Mesendoderm (in vitro differentiated cells): ENCODE measurements around the gene ST6GALNAC6. TPM values are rescaled to one million over a fixed set of nuclear protein-coding genes. Genes with fewer than 3 reads are reported as not detected.
"Not testable (repeated sequence)": the region's sequence is repeated elsewhere in the genome, so short reads cannot be mapped to it uniquely, and the experiment has no call there.

Experiments used
- DNase-seq: peaks from one replicate; pipeline ENCODE4 v3.0.0; 2013
- H2AK5ac ChIP-seq: 2 replicates; pipeline ENCODE4 v1.6.1; 2013; ENCODE audit warnings: low read length, inconsistent platforms
- H2BK120ac ChIP-seq: 2 replicates; pipeline ENCODE4 v1.6.1; 2013; ENCODE audit warnings: low read depth, mild to moderate bottlenecking, low read length, moderate library complexity, mixed read lengths
- H2BK15ac ChIP-seq: replicated peaks from 2 replicates; pipeline ENCODE4 v1.6.1; 2013; ENCODE audit warnings: low read depth, mild to moderate bottlenecking, moderate library complexity
- H2BK5ac ChIP-seq: 2 replicates; pipeline ENCODE4 v1.6.1; 2013; ENCODE audit warnings: low read length, inconsistent platforms
- H3K18ac ChIP-seq: 2 replicates; pipeline ENCODE4 v1.6.1; 2013; ENCODE audit warnings: mild to moderate bottlenecking, low read length, mixed read lengths
- H3K23ac ChIP-seq: one replicate; pipeline ENCODE4 v1.6.1; 2013; ENCODE audit warnings: low read length
- H3K27ac ChIP-seq: 2 replicates; pipeline ENCODE4 v1.5.1; 2013; ENCODE audit warnings: low read depth, mild to moderate bottlenecking, inconsistent platforms, low read length, moderate library complexity
- H3K27me3 ChIP-seq: 2 replicates; pipeline ENCODE4 v1.6.1; 2013; ENCODE audit warnings: low read length, control low read depth, mild to moderate bottlenecking, inconsistent platforms; ENCODE audit not compliant: insufficient read depth, poor library complexity
- H3K36me3 ChIP-seq: 2 replicates; pipeline ENCODE4 v1.6.1; 2013; ENCODE audit warnings: low read length, inconsistent platforms; ENCODE audit not compliant: control insufficient read depth, insufficient read depth
- H3K4ac ChIP-seq: one replicate; pipeline ENCODE4 v1.6.1; 2013; ENCODE audit warnings: low read depth, mild to moderate bottlenecking, low read length, moderate library complexity
- H3K4me1 ChIP-seq: 2 replicates; pipeline ENCODE4 v1.6.1; 2013; ENCODE audit warnings: low read depth, low read length, inconsistent platforms; ENCODE audit not compliant: control insufficient read depth
- H3K4me2 ChIP-seq: 2 replicates; pipeline ENCODE4 v1.6.1; 2013; ENCODE audit warnings: low read length
- H3K4me3 ChIP-seq: 2 replicates; pipeline ENCODE4 v1.5.1; 2013; ENCODE audit warnings: mild to moderate bottlenecking, low read length
- H3K56ac ChIP-seq: one replicate; pipeline ENCODE4 v1.6.1; 2013; ENCODE audit warnings: low read length
- H3K79me1 ChIP-seq: 2 replicates; pipeline ENCODE4 v1.6.1; 2013; ENCODE audit warnings: low read length, inconsistent platforms
- H3K79me2 ChIP-seq: 2 replicates; pipeline ENCODE4 v1.6.1; 2013; ENCODE audit warnings: mild to moderate bottlenecking, low read length; ENCODE audit not compliant: control insufficient read depth, insufficient read depth
- H3K9ac ChIP-seq: 2 replicates; pipeline ENCODE4 v1.6.1; 2013; ENCODE audit warnings: low read length, inconsistent platforms
- H4K5ac ChIP-seq: one replicate; pipeline ENCODE4 v1.6.1; 2013; ENCODE audit warnings: low read length
- H4K8ac ChIP-seq: one replicate; pipeline ENCODE4 v1.6.1; 2013; ENCODE audit warnings: low read depth, mild to moderate bottlenecking, control low read depth, low read length, moderate library complexity
- WGBS: extraction: QIAGEN DNeasy Blood & Tissue Kit; methylation state at CpG from one replicate; pipeline ENCODE4 v1.1.7; 2013; ENCODE audit warnings: low lambda C conversion rate, missing lambda C conversion rate; ENCODE audit not compliant: insufficient coverage; ENCODE audit errors: extremely low coverage; 5-methylcytosine and 5-hydroxymethylcytosine counted together
- small RNA-seq: library from polyadenylated mRNA; stranded (forward); fragments of <200 nt; extraction: miRNeasy Mini kit (QIAGEN cat#:217004); gene quantifications from one replicate; pipeline ENCODE3, GENCODE V24; 2013; ENCODE audit not compliant: insufficient read depth

The ST6GALNAC6 gene

DNA sequence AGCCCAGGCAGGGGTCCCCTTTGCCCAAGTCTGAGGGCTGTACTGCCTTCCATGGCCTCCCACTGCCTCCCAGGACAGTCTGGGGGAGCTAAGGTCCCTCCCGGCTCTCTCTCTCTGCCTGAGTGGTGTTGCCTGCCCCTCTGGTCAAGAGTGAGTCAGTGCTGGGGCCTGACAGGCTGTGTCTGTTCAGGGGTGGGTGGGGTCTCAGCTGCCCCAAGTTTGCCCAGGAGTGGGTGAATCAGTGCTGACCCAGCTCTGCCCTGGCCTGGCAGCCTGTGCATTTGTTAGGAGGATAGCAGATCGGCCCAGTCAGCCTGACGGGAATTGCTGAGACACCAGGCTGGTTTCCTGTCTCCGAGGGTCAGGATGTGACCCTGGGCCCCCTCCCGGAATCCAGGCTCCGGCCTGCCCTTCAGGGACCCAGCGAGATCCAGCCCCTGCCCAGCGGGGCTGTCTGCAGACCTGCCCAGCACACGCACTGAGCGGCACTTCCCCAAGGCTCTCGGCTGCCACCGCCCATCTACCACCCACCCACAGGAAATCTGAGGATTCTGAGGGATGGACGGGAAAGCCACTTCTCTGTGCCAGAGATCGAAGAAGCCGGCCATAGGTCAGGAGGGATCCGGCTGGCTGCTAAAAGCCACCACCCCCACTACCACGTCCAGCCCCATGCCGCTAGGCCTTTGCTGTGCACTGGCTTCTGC lies 60.9 kb downstream of the ST6GALNAC6 start:
- Histone ChIP-seq H2BK120ac (no peak overlapping the region), H3K56ac (no peak overlapping the region), H3K27ac (no peak overlapping the region), H4K5ac (no peak overlapping the region), H3K79me1 (no peaks in the 10 kb centered on the region), H3K4me2 (no peak overlapping the region), H3K4ac (no peak overlapping the region), H2BK5ac (no peak overlapping the region), H3K9ac (no peak overlapping the region), H3K27me3 (no peaks in the 10 kb centered on the region), H3K4me3 (no peak overlapping the region), H2BK15ac (no peak overlapping the region), H3K18ac (no peak overlapping the region), H3K4me1 (no peaks in the 10 kb centered on the region), H3K23ac (no peak overlapping the region), H4K8ac (no peak overlapping the region), H3K36me3 (no peaks in the 10 kb centered on the region), H3K79me2 (no peaks in the 10 kb centered on the region), H2AK5ac (no peak overlapping the region)
- no peak for DNase-seq
- no CpG with 5 or more reads among the region's 18 CpGs for WGBS

DNA sequence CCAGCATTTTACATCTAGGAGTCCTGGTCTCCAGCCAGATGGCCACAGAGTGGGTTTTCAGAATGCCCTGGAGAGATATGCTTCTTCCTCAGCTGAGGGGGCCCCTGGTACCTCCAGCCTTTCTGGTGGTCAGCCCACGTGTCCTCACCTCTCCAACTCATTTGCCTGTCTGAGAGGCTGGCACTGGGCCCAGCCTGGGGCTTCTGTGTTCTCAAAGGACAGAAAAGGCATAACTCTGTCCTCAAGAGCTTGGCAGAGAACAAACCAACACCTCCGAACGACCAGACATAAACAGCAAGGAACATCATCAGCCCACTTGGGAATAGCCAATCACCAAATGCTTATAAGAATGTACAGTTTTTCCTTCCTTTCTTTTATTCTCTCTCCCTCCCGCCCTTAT lies 62.1 kb downstream of the ST6GALNAC6 start:
- Histone ChIP-seq H3K27me3 (no peaks in the 10 kb centered on the region), H4K8ac (no peak overlapping the region), H3K18ac (no peak overlapping the region), H2BK5ac (no peak overlapping the region), H3K23ac (no peak overlapping the region), H3K56ac (no peak overlapping the region), H3K4me2 (no peak overlapping the region), H4K5ac (no peak overlapping the region), H3K4me1 (no peaks in the 10 kb centered on the region), H2AK5ac (no peak overlapping the region), H3K4ac (no peak overlapping the region), H3K36me3 (no peaks in the 10 kb centered on the region), H2BK15ac (no peak overlapping the region), H3K79me2 (no peaks in the 10 kb centered on the region), H3K4me3 (no peak overlapping the region), H3K27ac (no peak overlapping the region), H3K9ac (no peak overlapping the region), H2BK120ac (no peak overlapping the region), H3K79me1 (no peaks in the 10 kb centered on the region)
- WGBS = no CpG with 5 or more reads among the region's 4 CpGs
- no peak for DNase-seq

DNA sequence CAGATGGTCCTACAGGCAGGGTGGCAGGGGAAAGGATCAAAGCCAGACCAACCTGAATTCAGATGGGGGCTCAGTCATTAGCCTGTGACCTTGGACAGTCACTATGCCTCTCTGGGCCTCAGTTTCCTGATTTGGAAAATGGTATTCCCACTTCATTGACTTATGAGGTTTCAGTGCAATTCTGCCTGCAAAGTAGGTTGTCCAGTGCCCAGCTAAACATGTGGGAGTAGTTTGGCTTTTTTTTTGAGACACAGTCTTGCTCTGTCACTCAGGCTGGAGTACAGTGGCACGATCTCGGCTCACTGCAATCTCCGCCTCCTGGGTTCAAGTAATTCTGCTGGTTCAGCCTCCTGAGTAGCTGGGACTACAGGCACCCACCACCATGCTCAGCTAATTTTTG lies 62.8 kb downstream of the ST6GALNAC6 start:
- H3K79me1 ChIP-seq, H3K4me1 ChIP-seq, H4K5ac ChIP-seq, H2AK5ac ChIP-seq, H3K4me2 ChIP-seq, H2BK5ac ChIP-seq, H3K9ac ChIP-seq, H3K79me2 ChIP-seq, H3K27ac ChIP-seq, H3K18ac ChIP-seq, H2BK120ac ChIP-seq, DNase-seq, H3K4me3 ChIP-seq, H3K27me3 ChIP-seq, H2BK15ac ChIP-seq, H3K36me3 ChIP-seq, H4K8ac ChIP-seq, H3K23ac ChIP-seq, H3K4ac ChIP-seq: not testable (repeated sequence)
- peak overlapping the region; percentile 42 for H3K56ac ChIP-seq
- WGBS = no CpG with 5 or more reads among the region's 3 CpGs

DNA sequence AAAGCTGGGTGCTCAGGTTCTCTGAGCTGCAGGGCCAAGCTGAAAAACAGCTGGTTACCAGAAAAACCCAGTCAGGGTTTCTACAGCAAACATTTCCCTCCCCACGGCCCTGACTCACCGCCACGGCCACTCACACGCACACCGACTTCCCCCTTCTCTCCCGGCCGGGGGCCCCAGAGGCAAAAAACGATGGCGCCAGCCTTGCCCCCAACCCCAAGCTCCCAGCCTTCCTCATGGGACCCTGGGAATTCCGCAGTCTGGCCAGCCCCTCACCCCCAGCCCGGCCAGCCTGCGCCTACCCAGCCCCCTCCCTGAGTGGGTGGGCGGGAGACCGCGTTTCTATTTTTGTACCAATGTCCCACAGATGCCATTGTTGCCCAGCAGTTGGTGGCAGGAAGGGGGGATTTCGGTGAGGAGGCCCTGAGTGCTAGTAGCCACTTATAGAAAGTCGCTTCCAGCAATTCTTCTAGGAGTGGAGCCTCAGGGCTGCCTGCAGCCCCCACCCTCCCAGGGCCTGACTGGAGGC lies 63.3 kb downstream of the ST6GALNAC6 start:
- Histone ChIP-seq H3K79me2 (no peaks in the 10 kb centered on the region), H3K4me1 (no peaks in the 10 kb centered on the region), H3K79me1 (no peaks in the 10 kb centered on the region), H3K36me3 (no peaks in the 10 kb centered on the region), H3K27ac (no peak overlapping the region), H3K4me3 (no peak overlapping the region), H3K56ac (peak overlapping the region; percentile 78), H3K4me2 (no peak overlapping the region), H2BK15ac (no peak overlapping the region), H2BK120ac (no peak overlapping the region), H4K5ac (no peak overlapping the region), H3K18ac (peak overlapping the region; percentile 43), H4K8ac (no peak overlapping the region), H3K4ac (no peak overlapping the region), H3K27me3 (no peaks in the 10 kb centered on the region), H3K23ac (no peak overlapping the region), H3K9ac (no peak overlapping the region), H2BK5ac (no peak overlapping the region), H2AK5ac (no peak overlapping the region)
- no CpG with 5 or more reads among the region's 17 CpGs for WGBS
- no peak for DNase-seq

Small RNA genes lying within 50 kb of the gene (small RNA-seq; reads per million reads assigned to genes)
- gene MIR4672 (1.1 reads per million), gene RNA5SP296 (not detected)
